ENCODE data around the gene PAX2. TPM values are rescaled to one million over a fixed set of nuclear protein-coding genes. Genes with fewer than 3 reads are reported as not detected.
A peak's percentile ranks its signal among the peaks of the same experiment; 100 is the strongest.

Gene PAX2
- total RNA-seq, 1 donor from 2014 or later, result 20.2 TPM

DNA sequence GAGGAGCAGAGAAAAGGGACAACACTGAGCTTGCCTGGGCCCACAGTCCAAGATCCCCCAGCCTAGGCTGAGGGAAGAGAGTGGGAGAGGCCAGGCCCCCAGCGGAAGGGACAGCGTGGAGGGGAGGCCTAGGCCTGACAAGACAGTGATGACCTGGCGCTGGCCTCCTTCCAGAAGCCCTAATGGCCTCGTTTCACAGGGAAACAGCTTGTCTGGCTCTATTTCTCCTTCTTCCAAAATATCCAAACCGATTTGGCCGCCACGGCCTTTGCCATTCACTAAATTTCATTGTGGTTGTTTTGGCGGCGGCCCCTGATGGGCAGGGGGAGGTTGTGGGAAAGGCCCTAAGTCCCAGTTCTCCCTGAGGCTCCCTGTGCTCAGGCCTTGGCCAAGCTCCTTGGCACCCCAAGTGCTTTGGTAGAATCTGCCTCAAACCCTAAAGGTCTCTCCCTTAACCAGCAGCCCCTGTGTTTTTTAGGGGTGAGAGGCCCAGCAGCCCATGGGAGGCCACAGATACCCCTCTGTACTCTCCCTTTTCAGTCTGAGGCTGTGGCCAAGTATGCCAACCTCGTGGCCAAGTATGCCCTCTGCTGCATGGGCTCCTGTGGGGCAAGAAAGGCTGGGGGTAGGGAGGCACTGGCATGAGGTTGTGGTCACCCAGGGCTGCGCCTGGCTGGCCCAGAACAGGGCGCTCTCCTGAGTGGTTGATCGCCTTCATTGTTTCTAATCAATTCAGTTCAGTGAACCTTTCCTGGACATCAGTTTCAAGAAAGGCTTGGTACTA, 37.3 kb downstream of the PAX2 start:
- no peak for DNase-seq (ENCODE audit: low read depth)
- no peak overlapping the region for H3K4me3 ChIP-seq (ENCODE audit: low read depth, low read length)
- TF ChIP-seq, protein P1, sequence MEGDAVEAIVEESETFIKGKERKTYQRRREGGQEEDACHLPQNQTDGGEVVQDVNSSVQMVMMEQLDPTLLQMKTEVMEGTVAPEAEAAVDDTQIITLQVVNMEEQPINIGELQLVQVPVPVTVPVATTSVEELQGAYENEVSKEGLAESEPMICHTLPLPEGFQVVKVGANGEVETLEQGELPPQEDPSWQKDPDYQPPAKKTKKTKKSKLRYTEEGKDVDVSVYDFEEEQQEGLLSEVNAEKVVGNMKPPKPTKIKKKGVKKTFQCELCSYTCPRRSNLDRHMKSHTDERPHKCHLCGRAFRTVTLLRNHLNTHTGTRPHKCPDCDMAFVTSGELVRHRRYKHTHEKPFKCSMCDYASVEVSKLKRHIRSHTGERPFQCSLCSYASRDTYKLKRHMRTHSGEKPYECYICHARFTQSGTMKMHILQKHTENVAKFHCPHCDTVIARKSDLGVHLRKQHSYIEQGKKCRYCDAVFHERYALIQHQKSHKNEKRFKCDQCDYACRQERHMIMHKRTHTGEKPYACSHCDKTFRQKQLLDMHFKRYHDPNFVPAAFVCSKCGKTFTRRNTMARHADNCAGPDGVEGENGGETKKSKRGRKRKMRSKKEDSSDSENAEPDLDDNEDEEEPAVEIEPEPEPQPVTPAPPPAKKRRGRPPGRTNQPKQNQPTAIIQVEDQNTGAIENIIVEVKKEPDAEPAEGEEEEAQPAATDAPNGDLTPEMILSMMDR (conservative IDR thresholded peaks at IDR 0.05; ENCODE audit: low read depth, low read length), result peak; percentile 6

DNA sequence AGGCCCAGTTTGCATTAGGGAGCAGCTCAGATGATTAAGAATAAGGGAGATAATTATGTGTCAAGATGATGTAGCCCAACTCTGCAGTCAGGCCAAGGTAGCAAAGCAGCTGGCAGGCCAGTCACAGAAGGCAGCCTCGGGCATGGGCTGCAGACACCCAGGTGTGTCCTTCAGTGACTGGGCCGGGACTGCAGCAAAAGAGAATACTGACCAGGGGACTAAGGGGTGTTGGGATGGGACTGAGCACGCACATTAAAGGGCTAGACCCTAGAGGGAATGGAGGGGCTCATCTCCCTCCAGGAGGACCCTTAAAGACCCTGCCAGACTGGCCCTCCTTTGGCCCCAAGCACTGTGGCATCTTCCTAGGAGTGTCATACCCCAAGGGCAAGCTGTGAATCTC, 38.7 kb downstream of the PAX2 start:
- TF ChIP-seq, protein P1 (conservative IDR thresholded peaks at IDR 0.05; ENCODE audit: low read depth, low read length), result no peak
- H3K4me3 ChIP-seq (ENCODE audit: low read depth, low read length), result no peak overlapping the region
- DNase-seq (ENCODE audit: low read depth), result no peak

DNA sequence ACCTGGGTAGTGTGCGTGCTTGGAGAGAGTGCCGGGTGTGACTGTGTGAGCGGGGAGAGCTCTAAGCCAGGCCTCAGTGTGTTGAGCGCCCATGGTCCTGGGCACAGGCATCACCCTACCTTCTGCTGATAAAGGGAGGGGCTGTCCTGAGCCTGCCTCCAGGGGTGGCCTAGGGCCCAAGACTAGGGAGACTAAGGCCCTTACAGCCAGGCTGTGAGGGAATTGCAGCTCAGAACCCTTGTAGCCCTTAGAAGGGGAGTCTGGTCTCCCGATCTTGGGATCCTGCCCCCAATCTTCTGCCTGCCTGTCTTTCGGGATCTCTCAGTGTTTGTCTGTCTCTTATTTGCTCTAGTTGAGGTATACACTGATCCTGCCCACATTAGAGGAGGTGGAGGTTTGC, 41.2 kb downstream of the PAX2 start:
- H3K4me3 ChIP-seq (ENCODE audit: low read depth, low read length), result no peak overlapping the region
- TF ChIP-seq, protein P1 (conservative IDR thresholded peaks at IDR 0.05; ENCODE audit: low read depth, low read length), result no peak
- no peak for DNase-seq (ENCODE audit: low read depth)

DNA sequence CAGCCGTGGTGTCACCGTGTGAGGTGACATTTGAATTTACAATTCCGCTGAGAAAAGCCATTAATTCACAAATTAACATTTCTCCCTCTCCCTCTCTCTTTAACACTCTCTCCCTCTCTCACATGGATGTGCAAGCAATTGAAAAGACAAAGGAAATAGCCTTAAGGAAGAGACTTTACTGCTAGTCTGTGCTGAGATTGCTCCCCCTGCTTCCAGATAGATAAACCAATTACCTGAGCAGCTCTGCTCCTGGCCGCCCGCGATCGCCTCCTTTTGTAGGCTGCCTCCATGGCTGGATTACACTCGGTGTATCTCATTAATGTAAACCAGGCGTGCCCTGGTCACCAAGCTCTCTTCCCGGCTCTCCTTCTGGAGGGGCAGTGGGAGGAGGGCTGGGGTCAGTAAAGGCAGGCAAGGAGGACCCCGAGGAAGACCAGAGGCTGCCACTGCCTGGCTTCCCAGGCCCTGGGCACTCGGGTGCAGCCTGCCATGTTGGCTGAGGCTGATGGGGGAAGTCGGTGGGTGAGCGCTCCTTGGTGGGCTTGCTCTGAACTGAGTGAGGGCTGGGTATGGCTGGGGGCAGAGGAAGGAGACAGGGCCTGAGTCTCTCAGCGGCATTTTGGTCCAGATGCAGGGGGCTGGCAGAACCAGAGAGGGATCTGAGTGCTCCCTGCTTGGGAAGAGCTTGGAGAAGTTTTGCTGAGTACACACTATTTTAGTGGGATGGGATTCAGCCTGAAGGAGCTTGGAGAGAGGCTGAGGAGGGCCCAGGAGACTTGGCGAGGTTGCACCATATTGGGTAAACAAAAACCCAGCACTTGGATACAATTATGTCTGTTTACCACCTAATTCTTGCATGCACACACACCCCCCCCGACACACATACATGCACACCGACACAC, 42.9 kb downstream of the PAX2 start:
- no peak for DNase-seq (ENCODE audit: low read depth)
- no peak overlapping the region for H3K4me3 ChIP-seq (ENCODE audit: low read depth, low read length)
- TF ChIP-seq, protein P1 (conservative IDR thresholded peaks at IDR 0.05; ENCODE audit: low read depth, low read length), result no peak

DNA sequence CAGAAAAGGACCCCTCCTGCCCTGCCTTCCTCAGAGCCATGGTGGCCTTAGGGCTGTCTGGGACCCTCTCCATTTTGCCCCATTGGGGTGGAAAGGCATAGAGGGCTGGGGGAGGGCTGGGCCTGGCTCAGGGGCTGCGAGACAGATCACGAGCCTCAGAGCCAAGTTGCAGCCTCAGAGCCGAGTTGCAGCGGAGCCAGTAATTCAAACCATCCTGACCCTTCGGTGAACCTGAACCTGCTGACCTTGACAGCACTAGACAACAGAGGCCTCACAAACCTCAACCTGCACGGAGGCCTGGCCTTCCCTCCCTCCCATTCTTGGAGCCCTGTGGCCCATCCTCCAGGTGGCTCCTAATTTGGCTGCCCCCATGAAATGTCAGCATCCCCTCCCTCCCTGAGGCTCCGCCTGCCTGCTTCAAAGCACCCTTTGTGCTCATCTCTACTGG, 45.4 kb downstream of the PAX2 start:
- no peak overlapping the region for H3K4me3 ChIP-seq (ENCODE audit: low read depth, low read length)
- DNase-seq (ENCODE audit: low read depth), result no peak
- TF ChIP-seq, protein P1 (conservative IDR thresholded peaks at IDR 0.05; ENCODE audit: low read depth, low read length), result no peak

DNA sequence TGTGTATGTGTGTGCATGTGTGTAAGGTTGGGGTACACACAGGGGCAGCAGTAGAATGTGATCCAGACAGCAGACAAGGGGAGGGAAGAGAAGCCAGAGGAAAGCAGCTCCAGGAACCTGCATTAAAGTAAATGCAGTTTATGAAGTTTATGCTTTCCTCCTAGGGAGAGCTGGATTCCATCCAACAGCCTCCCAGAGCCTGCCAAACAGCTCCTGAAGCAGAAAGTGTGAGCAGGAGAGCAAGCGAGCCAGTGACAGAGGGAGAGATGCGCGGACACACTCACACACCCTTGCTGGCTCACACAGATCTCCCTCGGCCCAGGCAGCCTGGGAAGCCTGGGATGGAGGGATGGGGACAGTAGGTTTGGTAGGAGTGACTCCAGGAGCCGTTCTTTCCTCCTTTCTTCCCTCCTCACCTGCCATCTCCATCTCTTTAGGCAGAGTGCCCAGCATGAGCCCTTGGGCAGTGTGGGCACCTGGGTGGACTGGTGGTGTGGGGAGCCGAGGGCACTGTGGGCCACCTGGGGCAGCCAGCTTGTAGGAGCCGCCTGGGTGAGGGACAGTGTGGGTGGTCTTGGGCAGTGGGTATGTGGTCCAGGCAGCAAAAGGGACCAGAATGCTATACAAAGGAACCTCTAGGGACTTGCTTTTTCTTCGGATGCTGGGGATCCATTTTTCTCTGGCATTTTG, 46.1 kb downstream of the PAX2 start:
- DNase-seq (ENCODE audit: low read depth), result no peak
- TF ChIP-seq, protein P1 (conservative IDR thresholded peaks at IDR 0.05; ENCODE audit: low read depth, low read length), result no peak
- H3K4me3 ChIP-seq (ENCODE audit: low read depth, low read length), result no peak overlapping the region

Data from epithelial cell of proximal tubule (primary cell).